GM21447 (cell line): ENCODE data around the gene OR2T6.
"Not testable (repeated sequence)": the region's sequence is repeated elsewhere in the genome, so short reads cannot be mapped to it uniquely, and the experiment has no call there.

Experiments used
- ATAC-seq: cut with Tn5 transposase; IDR thresholded peaks from one replicate; pipeline ENCODE4 v1.9.1; 2021; ENCODE audit not compliant: unreplicated experiment

The OR2T6 gene

GRCh38 chr1:248432201-248432600, 56.7 kb downstream of the OR2T6 start:
- ATAC-seq = peak; percentile 47

- ATAC-seq = not testable (repeated sequence)
Measured at GRCh38 chr1:248433811-248434415, 58.4 kb downstream of the OR2T6 start.

- ATAC-seq = not testable (repeated sequence)
Measured at GRCh38 chr1:248434913-248435312, 59.4 kb downstream of the OR2T6 start.

GRCh38 chr1:248436303-248436702, 60.8 kb downstream of the OR2T6 start:
- peak; percentile 43 for ATAC-seq

- not testable (repeated sequence) for ATAC-seq
Measured at GRCh38 chr1:248438668-248439067, 63.1 kb downstream of the OR2T6 start.

GRCh38 chr1:248439283-248439682, 63.7 kb downstream of the OR2T6 start:
- ATAC-seq = not testable (repeated sequence)
